ENCODE results near the gene ELL.

Gene ELL

DNA sequence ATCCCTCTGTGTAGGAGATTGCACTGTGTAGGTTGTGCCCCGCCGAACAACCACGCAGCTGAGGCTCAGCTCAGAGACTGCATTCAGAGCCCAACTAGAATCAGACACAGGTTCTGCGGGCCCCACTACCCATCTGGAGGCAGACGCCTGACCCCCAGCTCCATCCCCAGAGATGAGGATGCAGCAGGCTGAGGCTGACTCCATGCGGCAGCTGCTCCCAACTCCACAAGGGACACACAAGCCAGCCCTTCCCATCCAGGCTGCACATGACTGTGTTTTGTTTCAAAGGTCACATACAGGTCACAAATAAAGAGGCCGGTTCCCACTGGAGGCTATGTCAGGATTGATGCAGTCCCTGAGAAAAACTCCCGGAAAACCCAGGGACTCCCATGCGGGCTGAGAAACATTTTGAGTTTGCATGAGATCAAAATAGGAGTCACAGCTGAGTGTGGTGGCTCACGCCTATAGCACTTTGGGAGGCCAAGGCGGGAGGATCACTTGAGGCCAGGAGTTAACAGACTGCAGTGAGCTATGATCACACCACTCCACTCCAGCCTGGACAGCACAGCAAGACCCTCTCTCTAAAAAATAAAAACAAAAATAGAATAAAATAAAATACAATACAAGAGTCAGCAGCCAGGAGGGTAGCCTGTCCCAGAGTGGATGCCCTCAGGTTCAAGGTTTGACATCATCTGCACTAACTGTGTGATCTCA is 14.0 kb downstream of the ELL start:
- in situ Hi-C loops (cut with MboI; ENCODE audit: low pct_unique_long_range_greater_than_20kb, low sequenced_read_pairs): no loop called here
- DNase-seq: no peak

DNA sequence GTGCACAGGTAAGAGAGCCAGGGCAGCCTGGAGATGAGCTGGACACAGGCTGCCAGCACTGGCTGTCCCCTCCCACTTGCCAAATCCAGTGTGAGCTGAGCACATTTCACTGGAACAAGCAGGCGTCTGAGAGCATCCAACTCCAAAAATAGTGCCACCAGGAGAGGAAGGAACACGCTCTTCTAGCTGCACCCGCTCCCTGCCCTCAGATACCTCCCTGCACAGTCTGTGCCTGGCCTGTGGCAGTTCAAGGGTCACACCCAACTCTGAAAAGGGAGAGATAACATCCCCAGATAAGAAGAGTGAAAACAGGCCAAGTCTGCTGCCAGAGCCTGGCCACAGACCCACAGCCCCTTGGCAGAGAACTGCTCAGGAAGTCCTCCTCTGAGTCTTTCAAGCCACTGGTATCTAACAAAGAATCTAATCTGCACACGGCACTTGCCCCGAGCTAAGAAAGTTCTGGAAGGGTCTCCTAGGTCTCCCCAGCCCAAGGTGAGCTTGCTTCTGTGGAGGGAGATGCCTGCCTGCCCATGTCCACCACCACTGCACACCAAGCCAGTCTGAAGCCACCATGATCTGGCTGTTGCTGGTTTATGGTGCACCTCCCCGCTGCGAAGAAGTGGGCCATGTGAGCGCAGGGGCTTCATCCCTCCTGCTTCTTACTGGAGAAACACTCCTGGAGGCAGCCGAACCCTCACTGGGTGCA is 14.7 kb downstream of the ELL start:
- in situ Hi-C loops (cut with MboI; ENCODE audit: low pct_unique_long_range_greater_than_20kb, low sequenced_read_pairs): no loop called here
- peak; percentile 39 for DNase-seq

- no peak for DNase-seq
- in situ Hi-C loops (cut with MboI; ENCODE audit: low pct_unique_long_range_greater_than_20kb, low sequenced_read_pairs): no loop called here
Measured at GRCh38 chr19:18506101-18506930, 15.6 kb downstream of the ELL start.

DNA sequence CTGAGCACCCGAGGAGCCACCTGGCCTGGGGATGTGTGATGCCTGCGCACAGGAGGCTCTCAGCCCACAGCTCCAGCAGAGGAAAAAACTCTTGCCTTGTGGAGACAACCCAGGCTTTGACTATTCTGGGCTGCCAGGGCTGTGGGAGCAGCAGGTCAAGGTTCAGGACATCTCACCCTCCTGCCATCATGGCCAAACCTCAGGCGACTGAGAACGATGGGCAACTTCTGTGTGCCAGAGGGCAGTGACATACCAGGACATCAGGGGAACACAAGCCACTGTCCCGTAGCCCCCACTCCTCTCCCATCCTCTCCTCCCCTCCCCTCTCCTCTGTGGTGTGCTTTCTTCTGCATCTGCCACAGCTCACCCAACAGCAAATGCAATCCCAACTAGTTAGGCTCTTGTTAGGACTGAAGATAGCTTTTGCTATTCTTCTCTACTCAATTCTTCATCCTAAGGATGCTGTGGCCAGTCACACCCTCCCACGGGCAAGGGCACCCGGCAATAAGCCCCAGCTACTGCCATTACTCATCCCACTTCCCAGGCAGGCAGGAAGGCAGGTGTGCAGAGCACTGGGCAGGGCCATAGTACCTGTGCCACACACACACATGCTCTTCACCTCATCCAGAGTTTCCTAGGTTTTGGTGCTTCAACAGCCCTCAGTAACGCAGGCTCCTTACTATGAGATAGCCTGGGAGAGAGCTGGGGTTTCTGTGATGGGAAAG is 16.8 kb downstream of the ELL start:
- in situ Hi-C loops (cut with MboI; ENCODE audit: low pct_unique_long_range_greater_than_20kb, low sequenced_read_pairs): no loop called here
- DNase-seq: no peak

DNA sequence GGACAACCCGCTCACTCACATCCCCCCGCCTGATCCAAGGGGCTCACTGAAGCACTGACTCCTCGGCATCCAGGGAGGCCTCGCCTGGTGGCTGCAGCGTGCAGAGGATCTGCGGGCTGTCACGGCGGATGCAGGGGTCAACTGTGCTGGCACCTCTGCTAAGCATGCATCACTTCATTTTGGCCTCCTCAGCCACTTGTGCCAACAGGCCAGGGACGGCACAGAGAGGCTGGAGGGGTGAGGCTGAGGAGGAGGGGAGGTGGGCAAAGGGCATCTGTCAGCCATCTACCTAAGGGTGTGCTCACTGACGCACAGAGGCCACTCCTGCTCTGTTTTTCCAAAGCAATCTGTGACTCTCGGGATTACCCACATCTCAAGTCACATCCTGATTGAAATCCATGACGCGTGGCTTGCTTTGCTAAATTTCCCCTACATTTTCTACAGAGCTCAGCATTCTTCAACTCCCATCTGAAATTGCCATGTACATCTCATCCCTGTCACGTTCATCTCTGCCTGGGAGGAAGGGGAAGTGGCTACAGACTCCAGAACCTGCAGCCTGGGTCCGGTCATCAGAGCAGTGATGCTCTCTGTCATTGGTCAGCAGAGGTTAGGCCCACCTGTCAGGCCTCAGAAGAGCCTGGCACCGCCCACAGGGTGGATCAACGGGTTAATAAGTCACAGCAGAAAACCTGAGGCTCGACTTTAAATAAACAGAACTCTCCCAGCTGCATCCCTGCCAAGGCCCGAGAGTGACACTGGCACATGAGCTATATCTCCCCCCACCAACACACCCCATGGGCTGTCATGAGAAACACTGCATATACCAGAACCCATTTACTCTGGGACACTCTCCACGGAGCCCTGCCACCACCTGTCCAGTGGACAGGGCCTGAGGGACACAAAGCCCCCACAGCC is 17.6 kb downstream of the ELL start:
- DNase-seq: no peak
- in situ Hi-C loops (cut with MboI; ENCODE audit: low pct_unique_long_range_greater_than_20kb, low sequenced_read_pairs): no loop called here

DNA sequence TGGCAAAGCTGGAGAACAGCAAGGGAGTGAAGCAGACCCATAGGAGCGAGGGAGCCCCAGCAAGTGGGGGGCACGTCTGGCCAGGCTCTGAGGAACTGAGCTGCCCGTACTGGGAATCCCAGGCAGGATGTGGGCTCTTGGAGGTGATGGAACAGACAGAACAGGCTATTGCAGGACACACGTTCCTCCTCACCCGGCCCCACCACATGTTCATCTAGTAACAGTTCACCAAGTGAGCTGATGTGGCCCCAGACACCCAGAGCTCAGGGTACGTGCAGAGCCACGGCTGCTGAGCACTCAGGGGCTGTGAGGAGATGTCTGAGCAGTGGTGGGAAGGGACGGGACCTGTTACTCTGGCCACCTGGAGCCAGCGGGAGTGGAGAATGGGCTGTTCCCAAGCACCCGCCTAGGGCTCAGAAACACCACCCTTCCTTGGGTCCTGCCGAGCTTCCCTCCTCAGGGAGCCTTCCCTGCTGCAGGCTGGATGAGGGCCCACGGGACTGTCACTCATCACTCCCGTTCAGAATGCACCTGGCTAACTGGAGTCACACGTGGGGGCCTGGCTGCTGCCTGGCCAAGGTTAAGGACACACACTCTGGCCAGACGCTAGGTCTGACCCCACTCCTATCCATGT is 18.4 kb downstream of the ELL start:
- DNase-seq: no peak
- in situ Hi-C loops (cut with MboI; ENCODE audit: low pct_unique_long_range_greater_than_20kb, low sequenced_read_pairs): no loop called here

- peak; percentile 57 for DNase-seq
- in situ Hi-C loops (cut with MboI; ENCODE audit: low pct_unique_long_range_greater_than_20kb, low sequenced_read_pairs): no loop called here
Measured at GRCh38 chr19:18502638-18503294, 19.1 kb downstream of the ELL start.

- in situ Hi-C loops (cut with MboI; ENCODE audit: low pct_unique_long_range_greater_than_20kb, low sequenced_read_pairs): no loop called here
- DNase-seq: no peak
Measured at GRCh38 chr19:18502246-18502637, 19.6 kb downstream of the ELL start.

DNA sequence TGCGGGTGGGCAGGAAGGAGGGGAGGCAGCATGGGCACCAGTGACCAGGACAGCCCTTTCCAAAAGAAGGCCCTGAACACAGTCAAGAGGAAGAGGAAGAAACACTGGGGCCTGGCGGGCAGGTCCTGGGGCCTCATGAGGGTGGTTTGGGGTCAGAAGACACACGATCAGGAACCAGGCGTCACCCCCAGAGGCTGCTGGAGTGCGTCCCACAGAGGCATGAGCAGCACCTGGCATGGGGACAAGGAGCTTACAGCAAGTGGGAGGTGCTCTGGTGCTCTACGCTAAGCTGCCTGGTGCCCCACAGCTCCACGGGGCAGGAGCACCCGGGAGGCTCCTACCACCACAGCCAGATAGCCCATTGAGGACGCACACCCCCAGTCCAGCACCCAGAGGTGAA is 20.0 kb downstream of the ELL start:
- in situ Hi-C loops (cut with MboI; ENCODE audit: low pct_unique_long_range_greater_than_20kb, low sequenced_read_pairs): no loop called here
- no peak for DNase-seq

GRCh38 chr19:18501351-18501750 is 20.5 kb downstream of the ELL start:
- in situ Hi-C loops (cut with MboI; ENCODE audit: low pct_unique_long_range_greater_than_20kb, low sequenced_read_pairs): no loop called here
- DNase-seq: no peak

GRCh38 chr19:18500799-18501198 is 21.1 kb downstream of the ELL start:
- in situ Hi-C loops (cut with MboI; ENCODE audit: low pct_unique_long_range_greater_than_20kb, low sequenced_read_pairs): no loop called here
- DNase-seq: no peak

GRCh38 chr19:18500376-18500775 is 21.5 kb downstream of the ELL start:
- DNase-seq: no peak
- in situ Hi-C loops (cut with MboI; ENCODE audit: low pct_unique_long_range_greater_than_20kb, low sequenced_read_pairs): no loop called here

GRCh38 chr19:18499055-18499775 is 22.7 kb downstream of the ELL start:
- in situ Hi-C loops (cut with MboI; ENCODE audit: low pct_unique_long_range_greater_than_20kb, low sequenced_read_pairs): no loop called here
- no peak for DNase-seq

GRCh38 chr19:18496980-18497256 is 25.0 kb downstream of the ELL start:
- in situ Hi-C loops (cut with MboI; ENCODE audit: low pct_unique_long_range_greater_than_20kb, low sequenced_read_pairs): no loop called here
- DNase-seq: no peak

GRCh38 chr19:18496167-18496979 is 25.5 kb downstream of the ELL start:
- in situ Hi-C loops (cut with MboI; ENCODE audit: low pct_unique_long_range_greater_than_20kb, low sequenced_read_pairs): no loop called here
- peak; percentile 45 for DNase-seq

GRCh38 chr19:18495204-18495911 is 26.5 kb downstream of the ELL start:
- in situ Hi-C loops (cut with MboI; ENCODE audit: low pct_unique_long_range_greater_than_20kb, low sequenced_read_pairs): no loop called here
- DNase-seq: no peak

Data from KBM-7 (cell line).